K562 (cell line): ENCODE data around the gene WASL. TPM values are rescaled to one million over a fixed set of nuclear protein-coding genes. Genes with fewer than 3 reads are reported as not detected.

Source experiments
- ARID2 ChIP-seq: fragments of 450-650 bp; IDR thresholded peaks from 2 replicates; pipeline ENCODE4 v1.6.1; 2017; ENCODE audit warnings: antibody characterized with exemption, mild to moderate bottlenecking
- BDP1 ChIP-seq: IDR thresholded peaks from 3 replicates; pipeline ENCODE4 v1.6.1; 2011; ENCODE audit not compliant: insufficient read length, insufficient read depth
- BMI1 ChIP-seq: fragments of 150-350 bp; IDR thresholded peaks from 2 replicates; pipeline ENCODE4 v1.6.1; 2014; ENCODE audit warnings: low read length
- GMEB1 ChIP-seq: fragments of 250-450 bp; sonication (Bioruptor Pico); IDR thresholded peaks from 2 replicates; pipeline ENCODE4 v1.4.0; 2020; ENCODE audit warnings: mild to moderate bottlenecking
- HDAC3 ChIP-seq: fragments of 450-650 bp; IDR thresholded peaks from 2 replicates; pipeline ENCODE4 v1.6.1; 2018; ENCODE audit warnings: borderline replicate concordance, mild to moderate bottlenecking, moderate library complexity; ENCODE audit not compliant: partially characterized antibody
- KAT8 ChIP-seq: fragments of 450-650 bp; IDR thresholded peaks from 2 replicates; pipeline ENCODE4 v1.6.1; 2016; ENCODE audit warnings: low read depth, mild to moderate bottlenecking
- LEF1 ChIP-seq: fragments of 450-650 bp; IDR thresholded peaks from 2 replicates; pipeline ENCODE4 v1.6.1; 2016; ENCODE audit warnings: mild to moderate bottlenecking
- SMAD4 ChIP-seq: fragments of 250-450 bp; sonication (Bioruptor Pico); conservative IDR thresholded peaks from 2 replicates; pipeline ENCODE4 v1.8.0; 2021; ENCODE audit warnings: inconsistent platforms, mild to moderate bottlenecking, moderate library complexity
- SNIP1 ChIP-seq: fragments of 450-650 bp; IDR thresholded peaks from 2 replicates; pipeline ENCODE4 v1.7.1; 2017; ENCODE audit warnings: low read depth, mild to moderate bottlenecking
- SRSF1 ChIP-seq: fragments of 200-400 bp; formaldehyde crosslinking; IDR thresholded peaks from 2 replicates; pipeline ENCODE4 v1.6.1; 2017; ENCODE audit warnings: mild to moderate bottlenecking, low read depth, low read length, moderate library complexity
- SRSF7 ChIP-seq: fragments of 200-400 bp; formaldehyde crosslinking; optimal IDR thresholded peaks from 2 replicates; pipeline ENCODE3; 2017; ENCODE audit warnings: mild to moderate bottlenecking, low read depth, low read length
- STAT5B ChIP-seq: fragments of 250-450 bp; sonication (Bioruptor Pico); IDR thresholded peaks from 2 replicates; pipeline ENCODE4 v1.8.0; 2021; ENCODE audit warnings: mild to moderate bottlenecking, inconsistent platforms
- TFAP4 ChIP-seq: sonication (generic); formaldehyde crosslinking; IDR thresholded peaks from 2 replicates; pipeline ENCODE4 v1.8.0; 2022; ENCODE audit warnings: missing genetic modification reagents, mild to moderate bottlenecking, moderate library complexity, borderline replicate concordance
- WHSC1 ChIP-seq: IDR thresholded peaks from one replicate; pipeline ENCODE4 v1.6.1; 2012; ENCODE audit warnings: low read length, control low read depth, inconsistent platforms
- ZNF217 ChIP-seq: sonication (generic); formaldehyde crosslinking; IDR thresholded peaks from 2 replicates; pipeline ENCODE4 v1.8.0; 2022; ENCODE audit warnings: mild to moderate bottlenecking, missing genetic modification reagents
- ZNF232 ChIP-seq: sonication (generic); formaldehyde crosslinking; IDR thresholded peaks from 2 replicates; pipeline ENCODE4 v1.8.0; 2022; ENCODE audit warnings: mild to moderate bottlenecking, missing genetic modification reagents
- ZNF785 ChIP-seq: fragments of 250-450 bp; sonication (Bioruptor Pico); IDR thresholded peaks from 2 replicates; pipeline ENCODE4 v1.4.0; 2020; ENCODE audit warnings: mild to moderate bottlenecking
- polyA plus RNA-seq, 8 experiments: library from polyadenylated mRNA; depleted of rRNA in 4 of 8; stranded (reverse) in 5 of 8; unstranded in 3 of 8; fragments of >200 nt; fragmentation: Nextera tagmentation in 2 of 8; fragmentation: Illumina TruSeq in 1 of 8; extraction: Ambion mirVana in 2 of 8; extraction: Trizol in 1 of 8; gene quantifications; 2 replicates each; pipeline versions ENCODE4 v1.2.1 to v1.2.3, GENCODE V29; 2011 to 2014; ENCODE audit warnings: inconsistent platforms in 1 of 8, missing spikeins in 1 of 8
- total RNA-seq, 7 experiments: library from RNA; depleted of rRNA in 6 of 7; stranded (reverse); fragments of >200 nt in 6 of 7; fragmentation: Illumina TruSeq in 2 of 7; extraction: Trizol in 2 of 7; gene quantifications; 2 replicates each; pipeline versions ENCODE4 v1.2.1 to v1.2.3, GENCODE V29; 2011 to 2021; ENCODE audit warnings: low replicate concordance in 1 of 7
- TF ChIP-seq, protein P1 (sequence below): fragments of 450-650 bp; formaldehyde crosslinking; IDR thresholded peaks from 2 replicates; pipeline ENCODE4 v1.4.0; 2022; ENCODE audit warnings: mild to moderate bottlenecking, moderate library complexity
- TF ChIP-seq, protein P2 (sequence below): fragments of 450-650 bp; conservative IDR thresholded peaks from 2 replicates; pipeline ENCODE4 v1.6.1; 2016; ENCODE audit warnings: missing genetic modification characterization, low read depth, mild to moderate bottlenecking, missing compliant biosample characterization, moderate library complexity
- TF ChIP-seq, protein P3 (sequence below), 2 experiments: IDR thresholded peaks; 2 replicates each; pipeline ENCODE4 v1.6.1; 2011; ENCODE audit warnings: borderline replicate concordance in 1 of 2, control low read depth in 1 of 2, low read depth in 1 of 2, low read length in 1 of 2, mild to moderate bottlenecking in 1 of 2, mixed read lengths in 1 of 2, moderate library complexity in 1 of 2; ENCODE audit not compliant: insufficient read depth in 1 of 2, insufficient read length in 1 of 2, poor library complexity in 1 of 2, severe bottlenecking in 1 of 2; ENCODE audit errors: extremely low read depth in 1 of 2
- TF ChIP-seq, protein P4 (sequence below): sonication (generic); formaldehyde crosslinking; IDR thresholded peaks from 2 replicates; pipeline ENCODE4 v1.8.0; 2022; ENCODE audit warnings: mild to moderate bottlenecking, missing genetic modification reagents

WASL gene
- total and polyA plus RNA-seq, 9 of the 15 experiments (the other 6 are each of a cell fraction or from before 2014, with no cell fraction given), result 3.2 to 13.9 (median 8.3) TPM

DNA sequence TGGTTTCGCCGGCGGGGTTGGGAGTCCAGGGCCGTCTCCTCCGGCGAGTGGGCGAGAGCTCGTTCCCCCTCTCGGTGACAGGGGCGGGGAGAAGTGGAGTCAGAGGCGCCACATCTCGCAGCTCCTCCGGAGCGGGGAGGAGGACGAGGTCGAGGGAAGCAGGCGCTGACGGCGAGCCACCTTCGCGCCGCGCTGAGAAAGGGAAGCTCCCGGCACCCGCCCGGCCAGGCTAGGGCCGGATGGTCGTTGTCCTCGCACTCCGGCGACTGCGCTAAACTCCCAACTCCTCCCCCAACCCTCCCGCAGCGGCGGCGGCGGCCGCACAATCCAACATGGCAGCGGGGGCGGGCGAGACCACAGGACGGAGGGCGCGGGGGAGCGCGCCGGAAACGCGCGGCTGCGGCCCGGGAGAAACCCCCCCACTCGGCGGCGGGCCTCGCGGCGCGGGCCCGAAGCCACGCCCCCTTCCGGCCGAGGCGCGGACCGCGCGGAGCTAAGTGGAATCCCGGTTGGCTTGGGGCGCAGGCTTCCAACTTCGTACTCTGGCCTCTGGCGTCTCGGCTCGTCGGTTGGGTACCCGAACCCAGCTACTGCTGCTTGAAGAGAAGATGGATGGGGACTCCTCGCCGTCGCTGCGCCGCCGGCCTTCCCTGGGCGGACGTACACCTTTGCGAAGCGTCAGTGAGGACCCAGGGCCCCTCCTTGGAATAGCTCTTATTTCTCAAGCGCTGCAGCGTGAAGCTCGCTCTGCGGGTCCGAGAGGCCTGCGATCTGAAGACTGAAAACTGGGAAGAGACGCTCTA lies at the start of gene WASL (continued):
- TF ChIP-seq TFAP4 (peak; percentile 70), ZNF232 (CRISPR knock-in tag) (no peak; the same call in 1 of the 2 replicates), KAT8 (no peak), STAT5B (CRISPR knock-in tag) (no peak), SMAD4 (peak; percentile 95), GMEB1 (CRISPR knock-in tag) (peak; percentile 81), HDAC3 (no peak), BMI1 (no peak), SNIP1 (no peak), ARID2 (no peak), WHSC1 (no peak), ZNF785 (CRISPR knock-in tag) (no peak), BDP1 (no peak), SRSF1 (peak; percentile 29; the same call in 1 of the 2 replicates), LEF1 (no peak), SRSF7 (no peak), ZNF217 (CRISPR knock-in tag) (no peak)
- TF ChIP-seq, protein P1, sequence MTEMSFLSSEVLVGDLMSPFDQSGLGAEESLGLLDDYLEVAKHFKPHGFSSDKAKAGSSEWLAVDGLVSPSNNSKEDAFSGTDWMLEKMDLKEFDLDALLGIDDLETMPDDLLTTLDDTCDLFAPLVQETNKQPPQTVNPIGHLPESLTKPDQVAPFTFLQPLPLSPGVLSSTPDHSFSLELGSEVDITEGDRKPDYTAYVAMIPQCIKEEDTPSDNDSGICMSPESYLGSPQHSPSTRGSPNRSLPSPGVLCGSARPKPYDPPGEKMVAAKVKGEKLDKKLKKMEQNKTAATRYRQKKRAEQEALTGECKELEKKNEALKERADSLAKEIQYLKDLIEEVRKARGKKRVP, result 0 out of 2 replicates have a peak, but pooled peaks have one; percentile 43
- TF ChIP-seq, protein P2, sequence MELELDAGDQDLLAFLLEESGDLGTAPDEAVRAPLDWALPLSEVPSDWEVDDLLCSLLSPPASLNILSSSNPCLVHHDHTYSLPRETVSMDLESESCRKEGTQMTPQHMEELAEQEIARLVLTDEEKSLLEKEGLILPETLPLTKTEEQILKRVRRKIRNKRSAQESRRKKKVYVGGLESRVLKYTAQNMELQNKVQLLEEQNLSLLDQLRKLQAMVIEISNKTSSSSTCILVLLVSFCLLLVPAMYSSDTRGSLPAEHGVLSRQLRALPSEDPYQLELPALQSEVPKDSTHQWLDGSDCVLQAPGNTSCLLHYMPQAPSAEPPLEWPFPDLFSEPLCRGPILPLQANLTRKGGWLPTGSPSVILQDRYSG (tag), result no peak
- TF ChIP-seq, protein P3, sequence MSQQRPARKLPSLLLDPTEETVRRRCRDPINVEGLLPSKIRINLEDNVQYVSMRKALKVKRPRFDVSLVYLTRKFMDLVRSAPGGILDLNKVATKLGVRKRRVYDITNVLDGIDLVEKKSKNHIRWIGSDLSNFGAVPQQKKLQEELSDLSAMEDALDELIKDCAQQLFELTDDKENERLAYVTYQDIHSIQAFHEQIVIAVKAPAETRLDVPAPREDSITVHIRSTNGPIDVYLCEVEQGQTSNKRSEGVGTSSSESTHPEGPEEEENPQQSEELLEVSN (IDR thresholded peaks at IDR 0.05; ENCODE audit: borderline replicate concordance in 1 of 2, extremely low read depth in 1 of 2, insufficient read depth in 1 of 2, insufficient read length in 1 of 2, low read depth in 1 of 2, low read length in 1 of 2, poor library complexity in 1 of 2, severe bottlenecking in 1 of 2), result peak in 1 of 2 experiments; percentile 81
- TF ChIP-seq, protein P4, sequence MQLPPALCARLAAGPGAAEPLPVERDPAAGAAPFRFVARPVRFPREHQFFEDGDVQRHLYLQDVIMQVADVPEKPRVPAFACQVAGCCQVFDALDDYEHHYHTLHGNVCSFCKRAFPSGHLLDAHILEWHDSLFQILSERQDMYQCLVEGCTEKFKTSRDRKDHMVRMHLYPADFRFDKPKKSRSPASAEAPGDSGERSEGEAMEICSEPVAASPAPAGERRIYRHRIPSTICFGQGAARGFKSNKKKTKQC, result peak; percentile 83
